GM18526 (cell line): ENCODE results near the gene P2RY10.

Source experiments
- POLR2A ChIP-seq: IDR thresholded peaks from 3 replicates; pipeline ENCODE4 v1.6.1; 2011; ENCODE audit not compliant: insufficient read length; ENCODE audit errors: extremely low read depth

Gene P2RY10, protein sequence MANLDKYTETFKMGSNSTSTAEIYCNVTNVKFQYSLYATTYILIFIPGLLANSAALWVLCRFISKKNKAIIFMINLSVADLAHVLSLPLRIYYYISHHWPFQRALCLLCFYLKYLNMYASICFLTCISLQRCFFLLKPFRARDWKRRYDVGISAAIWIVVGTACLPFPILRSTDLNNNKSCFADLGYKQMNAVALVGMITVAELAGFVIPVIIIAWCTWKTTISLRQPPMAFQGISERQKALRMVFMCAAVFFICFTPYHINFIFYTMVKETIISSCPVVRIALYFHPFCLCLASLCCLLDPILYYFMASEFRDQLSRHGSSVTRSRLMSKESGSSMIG

DNA sequence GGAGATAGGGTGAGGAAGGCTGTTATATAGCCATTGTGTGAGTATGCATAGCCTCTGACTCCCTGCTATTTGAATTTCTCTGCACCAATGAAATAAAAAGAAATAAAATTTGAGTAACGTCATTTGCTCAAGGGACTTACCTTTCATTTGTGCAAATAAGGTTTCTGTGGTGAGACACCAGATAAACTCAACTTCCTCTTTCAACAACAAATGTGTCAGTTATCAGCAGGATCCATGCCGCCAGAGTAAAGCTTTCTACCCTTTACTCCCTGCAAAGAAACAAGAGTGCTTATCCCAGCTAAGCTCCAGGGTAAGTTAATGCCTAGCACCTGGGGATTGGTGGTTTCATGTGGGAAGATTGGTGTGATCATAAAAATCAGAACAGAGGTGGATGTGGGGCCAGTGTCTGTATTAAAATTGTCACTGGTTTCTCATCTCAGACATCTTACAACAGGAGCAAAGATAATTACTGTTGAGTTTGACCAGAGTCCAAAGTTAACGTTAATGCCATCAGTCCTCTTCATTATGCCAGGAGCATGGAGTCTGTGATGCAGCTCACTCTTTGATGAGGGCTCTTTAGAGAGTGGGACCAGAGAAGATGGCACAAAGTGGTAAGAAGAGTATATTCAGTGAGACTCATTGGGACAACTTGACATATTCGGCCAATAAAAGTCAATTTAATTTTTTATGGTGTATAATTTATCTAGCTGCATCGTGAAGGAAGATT, at the start of gene P2RY10:
TSS of gene P2RY10 (plus strand) at position 206 of the 727 bp plus-strand sequence. CDS start 15,130 bp downstream, outside the sequence.
- peak; percentile 33 for TF ChIP-seq POLR2A

DNA sequence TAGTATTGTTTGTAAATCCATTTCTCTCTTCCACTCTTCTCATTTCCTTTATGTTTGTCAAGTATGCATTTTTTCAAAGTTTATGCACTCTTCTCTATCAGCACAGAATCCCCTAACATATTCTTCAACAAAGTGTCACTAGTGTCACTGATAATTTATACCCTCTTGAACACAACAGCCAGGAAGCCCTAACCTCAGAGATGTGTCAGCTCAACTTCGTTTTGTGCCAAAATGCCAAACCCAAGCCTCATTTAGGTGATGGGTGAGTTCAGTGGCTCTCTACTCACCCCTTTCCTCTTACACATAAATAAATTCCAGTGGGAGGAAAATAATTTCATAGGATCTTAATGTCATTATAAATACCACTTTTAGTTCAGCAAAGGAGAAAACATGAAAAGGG, 22.4 kb upstream of the P2RY10 start:
- TF ChIP-seq POLR2A, result no peak

DNA sequence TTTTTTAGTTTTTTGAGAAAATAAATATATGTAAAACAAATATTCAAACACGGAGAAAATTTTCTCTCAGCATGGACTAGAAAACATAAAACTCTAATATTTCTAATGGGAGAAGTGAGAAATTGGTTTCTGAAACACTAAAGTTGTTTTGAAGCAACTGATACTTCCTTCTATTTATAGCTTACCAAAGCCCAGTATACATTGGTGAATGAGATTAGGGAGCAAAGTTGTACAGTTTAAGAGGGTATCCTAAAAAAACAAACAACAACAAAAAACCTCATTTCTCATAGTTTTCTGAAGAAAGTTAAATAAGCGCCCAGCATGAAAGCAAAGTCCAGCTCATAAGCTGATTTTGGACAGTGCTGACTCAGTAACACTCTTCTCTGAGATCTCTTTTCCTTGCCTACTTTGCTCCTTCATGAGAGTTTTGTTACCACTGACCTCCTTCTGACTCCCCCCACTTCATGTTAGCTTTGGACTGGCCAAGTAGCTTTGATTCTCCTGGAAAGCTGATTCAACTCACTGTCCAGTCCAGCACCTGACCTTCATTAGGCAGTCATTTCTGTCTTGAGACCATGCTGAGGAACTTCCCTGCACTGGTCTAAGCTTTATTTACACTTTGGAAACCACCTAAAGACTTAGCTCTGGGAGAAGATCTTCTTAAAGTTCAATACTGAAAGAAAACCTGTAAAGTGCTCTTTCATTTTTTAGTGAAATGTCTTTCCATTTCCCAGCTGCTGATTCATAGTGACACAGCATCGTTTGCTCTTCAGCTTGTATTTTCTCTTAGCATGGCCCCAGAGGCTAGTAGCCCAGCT, 21.8 kb upstream of the P2RY10 start:
- TF ChIP-seq POLR2A, result no peak

DNA sequence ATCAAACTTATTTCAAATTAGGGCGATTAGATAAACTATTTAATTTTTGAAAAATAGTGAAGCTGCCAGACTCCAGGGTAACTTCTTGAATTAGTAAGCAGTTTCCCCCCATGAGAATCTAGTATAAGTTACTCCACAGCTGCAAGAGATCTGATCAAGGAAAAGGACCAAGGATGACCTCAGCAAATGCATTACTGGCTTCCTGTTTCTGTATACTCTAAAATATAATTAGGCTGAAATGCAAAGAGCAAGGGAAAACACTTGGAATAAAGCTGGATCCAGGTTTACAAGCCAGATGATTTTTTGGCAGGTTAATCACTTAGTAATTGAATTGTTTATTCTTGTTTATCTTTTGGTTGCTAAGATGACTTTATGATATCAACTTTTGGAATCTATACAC, 13.4 kb upstream of the P2RY10 start:
- TF ChIP-seq POLR2A, result no peak

DNA sequence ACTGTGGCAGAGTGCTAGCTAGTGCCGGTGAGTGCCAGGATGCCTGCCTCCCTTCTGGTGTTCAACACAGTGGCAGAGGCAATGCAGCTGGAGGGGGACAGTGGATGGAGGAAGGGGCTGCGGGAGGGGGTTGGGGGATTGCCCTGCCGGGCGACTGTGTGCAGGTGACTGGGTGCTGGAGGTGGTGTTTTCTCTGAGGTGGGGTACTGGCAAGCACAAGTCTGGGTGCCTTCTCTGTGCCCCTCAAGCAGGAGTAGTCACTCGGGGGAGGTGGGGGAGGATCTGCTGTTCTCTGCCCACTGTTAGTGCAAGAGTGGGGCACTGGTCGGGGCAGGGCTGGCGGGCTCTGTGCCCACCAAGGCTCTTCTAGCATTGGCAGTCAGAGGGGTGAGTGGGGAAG, 10.3 kb upstream of the P2RY10 start:
- no peak for TF ChIP-seq POLR2A

DNA sequence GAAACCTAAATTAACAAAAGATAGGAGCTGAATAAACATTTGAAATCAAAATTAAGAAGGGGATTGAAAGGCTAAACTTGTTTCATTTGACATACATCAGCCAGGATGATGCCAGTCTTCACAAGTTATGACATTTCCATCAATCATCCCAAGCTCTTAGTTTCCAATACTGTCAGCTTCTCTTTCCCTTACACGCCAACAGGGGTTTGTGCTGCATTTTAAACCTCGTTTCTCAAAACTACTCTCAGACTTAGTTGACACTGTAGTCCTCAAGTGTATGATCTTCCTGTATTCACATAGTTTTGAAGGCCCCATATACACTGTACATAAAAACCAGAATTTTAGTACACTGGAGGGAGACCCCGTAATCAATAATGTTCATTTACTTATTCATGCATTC, 840 bp upstream of the P2RY10 start:
- no peak for TF ChIP-seq POLR2A

DNA sequence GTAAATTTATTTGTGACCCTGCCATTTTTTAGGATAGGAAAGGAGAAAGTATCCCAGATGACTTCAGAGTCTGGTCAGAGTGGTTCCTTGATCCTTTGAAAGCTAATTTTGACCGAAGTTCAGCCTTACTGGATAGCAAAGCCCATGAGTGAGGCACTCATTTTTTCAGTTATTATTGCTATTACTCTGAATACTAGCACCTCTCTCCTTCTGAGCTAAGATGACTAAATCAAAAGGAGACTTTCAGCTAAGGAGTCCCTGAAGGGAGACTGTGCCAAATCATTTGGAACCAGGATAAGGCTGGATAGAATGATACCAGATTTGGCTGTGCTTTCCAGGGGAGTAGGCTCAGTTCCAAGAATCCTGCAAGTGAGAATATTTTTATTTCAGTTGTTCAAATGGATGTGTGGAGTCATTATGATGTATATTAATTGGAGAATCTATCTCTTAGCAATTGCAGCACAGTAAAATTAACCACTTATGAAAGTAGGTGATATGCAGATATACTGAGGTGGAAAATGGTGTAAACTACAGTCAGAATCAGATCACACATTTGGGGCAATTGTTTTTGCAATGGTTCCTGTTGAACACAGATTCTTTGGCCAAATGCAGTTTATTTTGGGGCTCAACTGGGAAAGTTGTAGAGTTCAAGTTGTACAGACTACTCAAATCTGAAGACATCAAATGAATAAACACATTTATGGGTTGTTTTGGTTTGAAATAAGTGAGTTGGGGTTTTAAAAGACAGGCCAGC, 1.2 kb downstream of the P2RY10 start:
- TF ChIP-seq POLR2A, result no peak

DNA sequence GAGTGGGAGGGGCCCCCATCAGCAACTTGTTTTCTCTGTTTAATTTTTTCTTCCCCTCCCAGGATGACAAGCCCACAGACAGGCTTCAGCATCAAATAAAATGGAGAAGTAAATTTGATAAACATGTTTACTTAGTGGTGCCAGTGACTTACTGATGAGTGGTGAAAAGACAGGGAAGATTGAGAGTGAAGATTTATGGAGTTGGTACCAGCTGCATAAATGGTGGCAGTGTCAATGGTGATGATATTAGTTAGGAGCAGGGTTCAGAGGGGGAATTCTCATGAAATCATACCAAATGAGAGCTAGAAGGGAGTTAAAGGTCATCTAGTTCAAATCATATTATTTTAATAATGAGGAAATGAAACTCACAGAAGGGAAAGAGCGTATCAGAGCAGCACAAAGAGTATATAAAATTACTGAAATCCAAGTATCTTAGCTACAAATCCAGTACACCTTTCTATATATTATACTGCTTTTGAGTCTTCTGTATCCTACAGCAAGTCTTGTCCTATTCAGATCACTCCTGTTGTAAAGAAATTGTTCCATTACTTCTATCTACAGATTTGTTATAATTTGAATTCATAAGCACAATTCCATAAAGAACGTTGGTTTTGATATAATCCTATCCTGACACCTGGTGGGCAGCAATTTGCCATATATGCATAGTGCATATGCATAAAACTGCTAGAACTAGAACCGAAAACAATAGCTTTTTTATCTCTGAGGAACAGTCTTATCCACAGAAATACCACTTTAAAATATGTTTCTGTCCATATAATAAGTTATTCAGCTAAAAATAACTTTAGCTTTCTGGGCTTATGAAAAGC, 5.0 kb downstream of the P2RY10 start:
- no peak for TF ChIP-seq POLR2A

DNA sequence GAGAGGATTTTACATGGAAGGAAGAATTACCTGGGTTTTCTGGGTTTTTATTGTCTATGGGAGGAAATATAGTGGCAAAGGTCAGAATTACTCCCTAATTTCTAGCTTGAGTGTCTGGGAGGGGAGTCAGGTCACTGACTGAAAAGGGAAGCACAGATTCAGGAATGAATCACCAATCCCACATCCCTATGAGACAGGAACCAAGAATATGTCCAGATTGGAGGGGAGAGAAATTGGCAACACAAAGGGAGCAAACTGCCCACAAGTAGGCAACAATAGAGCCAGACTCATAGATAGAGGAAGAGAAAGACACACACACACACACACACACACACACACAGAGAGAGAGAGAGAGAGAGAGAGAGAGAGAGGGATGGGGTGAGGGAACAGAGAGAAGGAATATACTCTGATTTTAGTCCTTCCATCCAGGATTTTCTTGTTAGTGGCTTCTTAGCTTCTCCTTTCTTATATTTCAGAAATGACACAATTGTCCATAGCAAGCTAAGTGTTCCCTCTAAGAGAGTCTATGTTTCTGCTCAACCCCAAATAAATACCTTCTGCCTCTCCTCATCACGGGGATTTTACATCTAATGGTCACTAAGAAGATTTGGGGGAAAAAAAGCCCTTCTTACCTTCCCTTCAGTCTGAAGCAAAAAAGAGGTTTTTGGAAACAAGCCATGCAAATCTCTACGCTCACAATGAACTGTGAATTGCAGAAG, 12.0 kb downstream of the P2RY10 start:
- no peak for TF ChIP-seq POLR2A

DNA sequence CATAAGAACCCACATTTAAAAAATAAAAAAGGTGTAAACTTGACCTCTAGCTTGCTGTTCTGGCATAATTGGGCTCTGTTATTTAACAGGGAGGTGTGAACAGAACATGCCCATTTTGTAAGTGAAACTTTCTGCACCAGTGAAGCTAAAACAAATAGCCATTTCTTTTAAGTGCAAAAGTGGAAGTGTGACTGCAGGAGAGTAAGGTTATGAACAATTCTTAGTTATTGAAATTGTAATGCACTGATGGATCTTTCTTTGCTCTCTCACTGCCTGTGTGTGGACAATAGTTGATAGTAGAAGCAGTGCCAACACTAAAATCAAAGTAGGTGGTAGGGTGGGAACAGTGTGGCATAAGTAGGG, 12.6 kb downstream of the P2RY10 start:
- no peak for TF ChIP-seq POLR2A

DNA sequence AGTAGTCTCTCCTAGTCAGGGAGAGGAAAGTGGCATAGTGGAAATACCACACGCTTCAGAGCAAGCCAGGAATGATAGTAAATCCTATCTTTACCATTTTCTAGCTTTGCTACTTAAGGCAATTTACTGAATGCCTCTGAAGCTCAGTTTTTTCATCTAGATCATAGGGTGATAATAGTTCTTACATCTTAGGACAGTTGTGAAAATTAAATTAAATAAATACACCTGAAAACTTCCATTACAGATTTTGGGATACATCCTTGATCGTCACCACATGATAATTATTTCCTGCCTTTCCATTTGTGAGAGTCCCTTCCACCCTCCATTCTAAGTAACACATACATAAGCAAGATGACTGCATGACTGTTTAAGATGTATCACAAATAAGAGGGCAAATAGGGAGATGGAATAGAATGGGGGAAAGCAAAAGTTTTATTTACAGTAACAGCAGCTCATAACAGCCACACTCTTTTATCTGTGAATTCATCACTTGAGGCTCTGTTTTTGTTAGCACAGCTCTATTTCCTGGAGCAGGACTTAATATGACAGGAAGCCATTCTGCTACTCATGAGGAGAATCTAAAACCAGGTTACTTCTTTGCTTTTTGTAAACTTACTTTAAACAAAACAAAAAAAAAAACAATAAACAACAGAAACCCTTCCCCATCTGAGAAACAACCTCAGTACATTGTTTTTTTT, 13.4 kb downstream of the P2RY10 start:
- TF ChIP-seq POLR2A, result no peak

DNA sequence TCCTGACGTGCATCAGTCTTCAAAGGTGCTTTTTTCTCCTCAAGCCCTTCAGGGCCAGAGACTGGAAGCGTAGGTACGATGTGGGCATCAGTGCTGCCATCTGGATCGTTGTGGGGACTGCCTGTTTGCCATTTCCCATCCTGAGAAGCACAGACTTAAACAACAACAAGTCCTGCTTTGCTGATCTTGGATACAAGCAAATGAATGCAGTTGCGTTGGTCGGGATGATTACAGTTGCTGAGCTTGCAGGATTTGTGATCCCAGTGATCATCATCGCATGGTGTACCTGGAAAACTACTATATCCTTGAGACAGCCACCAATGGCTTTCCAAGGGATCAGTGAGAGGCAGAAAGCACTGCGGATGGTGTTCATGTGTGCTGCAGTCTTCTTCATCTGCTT, 15.7 kb downstream of the P2RY10 start:
- no peak for TF ChIP-seq POLR2A

DNA sequence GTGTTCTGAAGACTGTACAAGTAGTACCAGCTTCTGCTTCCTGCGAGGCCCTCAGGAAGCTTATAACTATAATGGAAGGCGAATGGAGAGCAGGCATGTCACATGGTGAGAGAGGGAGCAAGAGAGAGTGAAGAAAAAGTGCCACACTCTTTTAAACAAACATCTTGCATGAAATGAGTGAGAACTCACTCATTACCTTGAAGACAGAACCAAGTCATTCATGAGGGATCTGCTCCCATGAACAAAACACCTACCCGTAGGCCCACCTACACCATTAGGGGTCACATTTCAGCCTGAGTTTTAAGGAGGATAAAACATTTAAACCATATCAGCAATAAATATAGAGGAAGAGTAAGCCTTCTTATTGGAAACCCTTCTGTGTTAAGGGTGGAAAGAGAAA, 19.4 kb downstream of the P2RY10 start:
- no peak for TF ChIP-seq POLR2A
